DMS79 treated with DMSO at 0.1 percent for 48 hours (cell line): ENCODE measurements around the gene ITPKB.
"Not testable (repeated sequence)": the region's sequence is repeated elsewhere in the genome, so short reads cannot be mapped to it uniquely, and the experiment has no call there.

Experiments used
- DNase-seq: peaks from one replicate; lab custom pipeline; 2025; lab: John Stamatoyannopoulos, UW

The ITPKB gene

DNA sequence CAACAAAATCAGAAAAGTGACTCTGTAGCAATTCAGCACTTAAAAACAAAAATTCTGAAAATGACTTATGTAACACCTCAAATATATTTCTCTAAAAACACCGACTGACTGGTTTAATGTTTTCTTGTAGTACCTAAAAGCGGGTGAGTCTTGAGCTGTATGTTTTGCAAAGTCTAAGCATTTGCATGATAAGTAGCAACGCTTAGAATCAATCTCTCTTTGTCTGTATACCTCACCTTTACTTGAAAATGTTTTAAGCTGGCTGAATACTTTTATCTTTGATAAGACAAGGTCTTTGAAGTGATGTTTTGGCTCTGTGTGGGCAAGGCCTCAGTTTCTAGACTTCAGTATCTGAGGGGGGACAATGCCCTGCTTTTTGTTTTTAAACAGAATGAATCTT lies 8.2 kb downstream of the ITPKB start:
- no peak for DNase-seq

DNA sequence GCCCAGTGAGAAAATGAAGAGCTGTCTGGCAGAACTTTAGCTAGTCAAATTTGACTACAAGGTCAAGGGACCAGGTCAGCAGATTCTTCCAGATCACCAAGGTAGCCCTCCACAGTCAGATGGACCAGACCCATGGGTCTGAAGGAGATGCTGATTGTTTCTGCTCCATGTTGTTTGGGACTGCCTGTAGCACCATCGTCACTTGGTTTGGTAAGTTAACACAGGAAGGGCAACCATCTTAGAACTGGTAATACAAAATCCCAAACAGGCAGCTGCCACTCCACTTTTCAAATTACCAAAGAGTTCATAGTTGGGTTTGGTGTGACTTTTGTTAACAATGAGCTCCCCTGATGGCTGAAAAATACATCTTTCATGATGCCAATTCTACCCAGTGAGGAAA lies 9.0 kb downstream of the ITPKB start:
- DNase-seq: no peak

- DNase-seq: no peak
Observed at GRCh38 chr1:226728448-226728847, 10.6 kb downstream of the ITPKB start.

DNA sequence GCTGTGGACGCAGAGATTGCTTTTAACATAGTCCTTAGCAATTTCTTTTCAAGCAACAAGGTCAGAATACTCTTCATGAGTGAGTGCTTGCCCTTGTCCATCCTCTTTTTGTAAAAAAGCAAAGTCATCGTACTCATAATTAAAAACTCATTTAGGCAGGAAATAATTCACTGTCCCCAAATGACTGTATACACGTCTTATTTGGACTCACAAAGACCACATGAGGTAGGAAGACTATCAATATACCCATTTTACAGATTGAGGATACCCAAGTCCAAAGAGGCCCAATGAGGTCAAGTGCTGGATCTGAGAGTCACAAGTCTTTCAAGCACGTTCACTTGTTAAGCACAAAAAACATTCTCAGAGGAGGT lies 13.2 kb downstream of the ITPKB start:
- DNase-seq: no peak

GRCh38 chr1:226723657-226724532 lies 15.2 kb downstream of the ITPKB start:
- DNase-seq: peak; percentile 95

GRCh38 chr1:226722901-226723656 lies 16.0 kb downstream of the ITPKB start:
- DNase-seq: peak; percentile 89

DNA sequence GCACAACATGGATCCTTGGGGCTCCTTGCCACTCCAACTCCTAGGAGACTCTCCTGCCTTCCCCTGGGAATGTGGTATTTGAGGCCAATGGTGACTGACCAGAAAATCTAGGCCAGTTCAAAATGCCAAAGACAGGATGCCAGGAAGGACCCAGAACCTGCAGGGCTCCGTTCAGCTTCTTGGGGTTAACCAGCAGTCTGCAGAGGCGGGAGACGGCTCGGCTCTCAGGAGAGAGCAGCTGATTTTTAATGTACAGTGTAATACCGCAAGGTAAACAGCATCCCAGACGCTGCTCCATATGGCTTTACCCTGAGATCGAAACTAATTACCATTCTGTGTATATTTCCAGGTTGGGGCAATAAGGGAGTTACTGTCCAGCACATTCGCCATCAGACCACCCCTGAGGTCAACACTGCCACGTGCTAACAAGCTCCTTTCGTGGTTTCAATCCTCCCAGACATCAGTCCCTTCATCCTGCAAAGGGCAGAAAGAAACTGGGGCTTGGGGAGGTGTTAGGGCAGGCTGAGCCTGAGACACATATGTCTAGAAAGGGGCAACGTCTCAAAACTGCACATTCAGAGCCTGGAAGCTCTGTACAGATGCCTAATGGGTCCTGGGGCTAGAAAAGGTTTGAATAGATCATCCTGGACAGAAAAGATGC lies 16.7 kb downstream of the ITPKB start:
- DNase-seq: no peak

- DNase-seq: not testable (repeated sequence)
Observed at GRCh38 chr1:226720574-226720973, 18.5 kb downstream of the ITPKB start.

GRCh38 chr1:226719596-226720387 lies 19.3 kb downstream of the ITPKB start:
- no peak for DNase-seq

GRCh38 chr1:226717256-226717909 lies 21.7 kb downstream of the ITPKB start:
- no peak for DNase-seq

DNA sequence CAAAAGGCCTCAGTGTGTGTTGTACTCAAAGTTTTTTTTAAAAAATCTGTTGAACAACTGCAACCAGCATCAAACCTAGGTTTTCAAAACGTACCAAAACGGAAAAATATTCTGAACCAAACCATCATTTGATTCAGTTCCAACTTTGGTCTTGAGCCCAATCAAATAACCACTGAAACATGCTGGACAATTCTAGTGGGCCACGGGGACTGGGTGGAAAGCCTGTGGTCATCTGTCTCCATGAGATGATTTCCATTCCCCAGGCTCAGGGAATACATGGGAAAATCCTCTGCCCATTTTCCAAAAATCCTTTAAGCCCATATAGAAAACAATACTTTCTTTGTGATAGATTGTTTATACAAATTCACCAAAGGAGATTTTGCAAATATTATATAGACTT lies 22.5 kb downstream of the ITPKB start:
- no peak for DNase-seq

- no peak for DNase-seq
Observed at GRCh38 chr1:226714148-226714547, 24.9 kb downstream of the ITPKB start.

- DNase-seq: no peak
Observed at GRCh38 chr1:226712742-226713419, 26.2 kb downstream of the ITPKB start.

- no peak for DNase-seq
Observed at GRCh38 chr1:226711976-226712741, 26.9 kb downstream of the ITPKB start.

DNA sequence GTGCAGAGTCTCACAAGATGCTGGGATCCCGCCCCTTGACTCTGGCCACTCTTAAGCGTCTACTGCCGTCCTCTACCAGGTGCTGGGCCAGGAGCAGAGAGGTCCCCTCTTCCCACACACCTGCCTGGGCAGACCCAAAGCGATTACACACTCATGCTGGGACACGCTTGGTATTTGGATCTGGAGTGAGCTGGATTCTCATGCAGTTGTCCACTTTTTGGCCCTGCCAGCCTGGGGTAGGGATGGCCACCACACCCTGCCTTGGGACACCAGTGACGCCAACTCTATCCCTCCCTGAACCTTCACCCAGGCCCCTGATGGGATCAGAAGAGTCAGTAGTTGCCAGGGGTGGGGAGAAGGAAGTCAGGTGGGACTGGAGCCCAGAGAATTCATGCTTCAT lies 28.6 kb downstream of the ITPKB start:
- no peak for DNase-seq

DNA sequence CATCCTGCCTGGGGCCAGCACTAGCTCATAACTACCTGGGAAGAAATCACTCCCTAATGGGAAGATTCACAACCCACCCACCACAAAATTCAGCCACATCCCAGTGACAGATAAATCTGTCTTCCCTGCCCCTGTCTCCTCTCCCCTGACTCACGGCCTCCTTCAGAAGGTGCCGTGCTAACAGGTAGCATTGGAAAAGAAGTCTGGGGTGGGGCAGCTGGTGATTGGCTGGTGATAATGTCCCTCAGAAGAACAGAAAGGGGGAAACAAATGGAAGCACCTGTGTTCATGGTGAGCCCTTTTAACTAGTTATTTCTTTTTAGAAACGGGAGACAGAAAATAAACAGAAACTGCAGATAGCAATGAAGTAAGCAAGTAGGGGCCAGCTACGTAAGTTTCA lies 29.1 kb downstream of the ITPKB start:
- no peak for DNase-seq

- DNase-seq: no peak
Observed at GRCh38 chr1:226708967-226709396, 30.1 kb downstream of the ITPKB start.

- DNase-seq: no peak
Observed at GRCh38 chr1:226708342-226708780, 30.7 kb downstream of the ITPKB start.

DNA sequence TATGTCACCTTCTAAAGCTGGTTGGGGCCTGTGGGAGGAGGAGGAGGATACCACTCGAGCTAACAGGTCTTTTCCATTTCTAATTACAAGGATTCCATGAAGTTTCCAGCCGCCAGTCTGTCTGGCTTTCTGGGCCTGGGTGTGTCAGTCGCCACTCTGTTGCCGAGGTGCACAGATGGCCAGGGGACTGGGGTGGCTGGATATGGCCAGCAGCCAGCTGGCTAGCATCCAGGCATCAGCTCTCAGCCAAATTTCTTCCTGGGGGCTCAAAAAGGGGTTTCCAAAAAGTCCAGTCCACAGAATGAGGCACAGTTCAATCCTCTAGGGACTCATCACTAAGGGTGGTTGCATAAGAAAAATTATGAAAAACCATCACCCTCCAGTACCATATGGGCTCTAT lies 32.4 kb downstream of the ITPKB start:
- DNase-seq: peak; percentile 66
